GM21360 (cell line): Measurements from ENCODE around the gene GLE1.
"Not testable (repeated sequence)": the region's sequence is repeated elsewhere in the genome, so short reads cannot be mapped to it uniquely, and the experiment has no call there.

Source experiments
- ATAC-seq: cut with Tn5 transposase; IDR thresholded peaks from one replicate; pipeline ENCODE4 v1.9.1; 2021; ENCODE audit warnings: mild to moderate bottlenecking, moderate library complexity; ENCODE audit not compliant: unreplicated experiment

The GLE1 gene

DNA sequence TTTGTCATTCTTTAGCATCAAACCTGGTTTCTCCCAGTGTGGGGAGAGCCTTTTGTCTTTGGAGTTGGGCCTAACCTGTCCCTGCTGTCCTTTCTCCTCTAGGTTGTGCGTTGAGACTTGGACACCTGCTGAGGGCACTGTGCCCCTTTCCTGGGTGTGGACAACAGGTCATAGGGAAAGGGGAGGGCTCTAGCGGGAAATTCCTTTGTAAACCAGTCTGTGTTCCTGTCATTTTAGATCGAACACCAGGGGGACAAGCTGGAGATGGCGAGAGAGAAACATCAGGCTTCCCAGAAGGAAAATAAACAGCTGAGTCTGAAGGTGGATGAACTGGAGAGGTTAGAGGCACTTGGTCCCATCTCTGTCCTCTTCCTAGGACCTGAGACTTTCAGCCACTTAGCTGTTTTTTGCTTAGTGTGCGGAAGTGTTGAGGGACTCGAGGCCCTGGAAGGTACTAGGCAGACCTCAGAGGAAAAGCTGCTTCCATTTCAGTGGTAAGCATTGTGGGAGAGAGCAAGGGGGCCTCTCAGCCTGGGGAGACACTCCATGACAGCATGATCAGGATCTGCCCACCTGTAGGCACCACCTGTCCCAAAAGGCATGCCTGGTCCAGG, 8.6 kb upstream of the GLE1 start:
- ATAC-seq = no peak

GRCh38 chr9:128497824-128498610, 6.5 kb upstream of the GLE1 start:
- ATAC-seq = no peak

DNA sequence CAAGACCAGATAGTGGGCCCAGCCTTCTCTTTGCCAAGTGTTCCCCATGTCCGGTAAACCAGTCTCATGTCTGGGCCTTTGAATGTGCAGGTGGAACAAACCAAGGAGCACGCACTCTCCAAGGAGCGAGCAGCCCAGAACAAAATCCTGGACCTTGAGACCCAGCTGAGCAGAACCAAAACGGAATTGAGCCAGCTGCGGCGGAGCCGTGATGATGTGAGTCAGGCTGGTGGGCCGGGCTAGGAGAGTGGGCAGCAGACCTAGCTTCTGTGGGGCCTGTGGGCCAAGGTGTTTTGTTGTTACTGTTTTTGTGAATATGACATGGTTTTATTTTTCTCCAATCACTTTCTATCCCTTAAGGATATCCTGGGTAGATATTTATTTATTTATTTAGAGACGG, 5.6 kb upstream of the GLE1 start:
- no peak for ATAC-seq

GRCh38 chr9:128499920-128500319, 4.6 kb upstream of the GLE1 start:
- no peak for ATAC-seq

- ATAC-seq = not testable (repeated sequence)
Observed at GRCh38 chr9:128503415-128503825, 1.1 kb upstream of the GLE1 start.

DNA sequence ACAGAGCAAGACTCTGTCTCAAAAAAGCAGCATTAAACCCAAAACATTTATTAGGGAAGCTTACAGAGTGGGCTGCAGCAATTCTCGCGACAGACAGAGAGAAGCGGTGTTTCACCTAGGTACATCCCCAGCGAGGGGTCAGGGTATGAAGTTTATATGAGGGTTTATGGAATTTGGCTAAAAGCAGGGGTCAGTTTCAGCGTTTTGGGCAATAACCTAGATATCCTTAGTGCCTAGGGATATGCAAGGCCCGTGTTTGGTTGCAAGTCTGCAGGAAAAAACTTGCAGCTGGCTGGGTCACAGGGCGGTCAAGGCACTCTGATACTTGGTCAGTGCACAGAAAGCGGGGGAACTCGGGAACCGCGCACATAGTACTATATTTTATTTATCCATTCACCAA, 649 bp upstream of the GLE1 start:
- no peak for ATAC-seq

- ATAC-seq = no peak
Observed at GRCh38 chr9:128505414-128505765, 871 bp downstream of the GLE1 start.

DNA sequence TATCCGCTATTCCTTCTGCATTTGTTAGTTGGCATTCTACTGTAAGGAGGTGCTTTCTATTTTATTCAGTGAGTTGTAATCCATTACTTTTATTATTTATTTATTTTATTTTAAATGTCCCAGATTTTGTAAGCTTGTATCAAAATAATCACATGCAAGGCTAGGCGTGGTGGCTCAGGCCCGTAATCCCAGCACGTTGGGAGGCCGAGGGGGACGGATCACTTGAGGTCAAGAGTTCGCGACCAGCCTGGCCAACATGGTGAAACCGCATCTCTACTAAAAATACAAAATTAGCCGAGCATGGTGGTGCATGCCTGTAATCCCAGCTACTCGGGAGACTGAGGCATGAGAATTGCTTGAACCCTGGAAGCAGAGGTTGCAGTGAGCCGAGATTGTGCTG, 1.4 kb downstream of the GLE1 start:
- ATAC-seq = not testable (repeated sequence)

DNA sequence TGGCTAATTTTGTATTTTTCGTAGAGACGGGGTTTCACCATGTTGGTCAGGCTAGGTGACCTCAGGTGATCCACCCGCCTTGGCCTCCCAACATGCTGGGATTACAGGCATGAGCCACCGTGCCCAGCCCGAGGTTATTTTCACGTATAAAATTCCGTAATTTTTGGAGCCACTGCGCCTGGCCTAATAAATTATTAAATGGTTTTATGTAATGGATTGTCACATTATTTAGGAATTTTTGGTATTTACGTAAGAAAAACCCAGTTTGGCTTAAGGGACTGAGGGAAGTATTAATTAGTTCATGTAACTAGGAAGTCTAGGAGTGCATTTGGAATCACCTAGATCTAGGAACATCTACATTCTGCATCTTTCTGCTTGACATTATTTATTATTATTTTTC, 8.3 kb downstream of the GLE1 start:
- ATAC-seq = no peak

DNA sequence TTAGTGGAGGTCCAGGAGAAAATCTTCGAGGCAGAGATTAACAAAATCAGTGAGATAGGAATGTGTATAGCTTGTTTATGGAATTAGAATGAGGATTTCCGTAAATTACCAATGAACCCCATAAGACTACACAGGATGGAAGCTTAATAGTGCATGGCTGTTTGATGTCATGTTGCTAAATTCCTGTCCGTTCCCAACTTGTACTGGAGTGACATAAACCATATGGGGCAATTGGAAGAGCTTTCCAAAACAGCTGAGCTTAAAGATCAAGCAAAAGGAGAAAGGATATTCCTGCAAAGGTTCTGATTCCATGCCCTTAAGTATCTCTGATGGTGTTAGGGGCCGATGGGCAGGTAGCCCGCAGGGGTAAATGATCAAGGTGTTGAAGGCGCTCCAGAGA, 17.4 kb downstream of the GLE1 start:
- ATAC-seq = no peak

DNA sequence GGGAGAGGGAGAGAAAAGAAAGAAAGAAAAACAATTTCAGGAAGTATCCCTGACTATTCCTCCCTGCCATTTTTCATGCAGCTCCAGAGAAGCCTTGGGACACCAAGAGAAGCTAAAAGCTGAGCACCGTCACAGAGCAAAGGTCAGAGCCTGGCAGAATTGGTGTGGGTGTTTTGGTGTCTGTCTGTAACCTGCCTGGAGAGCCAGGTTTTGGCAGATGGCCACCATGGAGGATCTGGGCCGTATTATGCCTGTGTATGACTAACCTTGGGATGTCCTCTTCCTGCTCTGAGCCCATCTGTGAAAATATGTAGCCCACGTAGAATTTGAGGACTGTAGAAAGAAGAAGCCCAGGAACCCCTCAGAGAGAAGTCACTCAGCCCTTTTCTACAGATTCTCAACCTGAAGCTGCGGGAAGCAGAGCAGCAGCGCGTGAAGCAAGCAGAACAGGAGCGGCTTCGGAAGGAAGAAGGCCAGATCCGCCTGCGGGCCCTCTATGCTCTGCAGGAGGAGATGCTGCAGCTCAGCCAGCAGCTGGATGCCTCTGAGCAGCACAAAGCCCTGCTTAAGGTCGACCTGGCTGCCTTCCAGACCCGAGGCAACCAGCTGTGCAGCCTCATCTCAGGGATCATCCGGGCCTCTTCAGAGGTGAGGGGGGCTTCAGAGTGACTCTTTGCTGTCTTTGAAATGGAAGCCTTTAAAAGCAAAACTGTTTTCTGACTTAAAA, 18.8 kb downstream of the GLE1 start:
- ATAC-seq = no peak

- ATAC-seq = no peak
Observed at GRCh38 chr9:128526720-128527119, 22.2 kb downstream of the GLE1 start.

GRCh38 chr9:128528445-128529160, 24.1 kb downstream of the GLE1 start:
- ATAC-seq = no peak

DNA sequence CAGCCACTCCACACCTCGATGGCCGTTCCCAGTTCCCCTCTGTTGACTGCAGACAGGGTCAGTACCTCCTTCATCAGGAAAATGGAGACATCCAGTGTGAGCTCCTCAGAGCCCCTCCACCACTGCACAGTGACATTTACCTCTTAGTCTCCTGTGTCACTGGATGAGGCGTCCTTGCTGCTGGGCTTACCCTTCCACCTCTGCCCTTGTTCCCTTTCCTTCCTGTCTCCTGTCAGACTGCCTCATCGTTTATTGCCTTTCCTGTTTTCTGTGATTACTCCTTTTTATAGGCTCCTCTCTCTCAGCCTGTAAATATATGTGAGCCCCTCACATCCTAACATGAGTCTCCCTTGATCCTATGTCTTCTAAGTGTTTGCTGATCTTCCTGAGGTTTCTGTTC, 24.7 kb downstream of the GLE1 start:
- ATAC-seq = no peak

DNA sequence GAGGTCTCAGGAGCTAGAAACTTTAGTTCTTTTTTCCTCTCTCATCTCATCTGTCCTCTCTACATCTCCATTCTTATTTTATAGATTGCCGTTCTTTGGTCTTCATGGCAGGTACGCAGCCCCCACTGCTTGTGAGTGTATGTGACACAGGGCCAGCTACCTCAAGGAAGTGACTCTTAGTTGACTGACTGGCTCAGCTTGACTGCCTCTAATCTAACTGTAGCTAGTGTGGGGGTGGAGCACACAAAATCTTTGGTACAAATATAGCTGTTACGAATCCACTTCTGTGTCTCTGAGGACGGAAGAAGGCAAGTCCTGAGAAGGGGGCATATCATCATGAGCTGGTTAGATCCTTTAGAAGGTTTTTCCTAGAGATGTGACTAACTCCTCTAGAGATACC, 28.1 kb downstream of the GLE1 start:
- no peak for ATAC-seq

DNA sequence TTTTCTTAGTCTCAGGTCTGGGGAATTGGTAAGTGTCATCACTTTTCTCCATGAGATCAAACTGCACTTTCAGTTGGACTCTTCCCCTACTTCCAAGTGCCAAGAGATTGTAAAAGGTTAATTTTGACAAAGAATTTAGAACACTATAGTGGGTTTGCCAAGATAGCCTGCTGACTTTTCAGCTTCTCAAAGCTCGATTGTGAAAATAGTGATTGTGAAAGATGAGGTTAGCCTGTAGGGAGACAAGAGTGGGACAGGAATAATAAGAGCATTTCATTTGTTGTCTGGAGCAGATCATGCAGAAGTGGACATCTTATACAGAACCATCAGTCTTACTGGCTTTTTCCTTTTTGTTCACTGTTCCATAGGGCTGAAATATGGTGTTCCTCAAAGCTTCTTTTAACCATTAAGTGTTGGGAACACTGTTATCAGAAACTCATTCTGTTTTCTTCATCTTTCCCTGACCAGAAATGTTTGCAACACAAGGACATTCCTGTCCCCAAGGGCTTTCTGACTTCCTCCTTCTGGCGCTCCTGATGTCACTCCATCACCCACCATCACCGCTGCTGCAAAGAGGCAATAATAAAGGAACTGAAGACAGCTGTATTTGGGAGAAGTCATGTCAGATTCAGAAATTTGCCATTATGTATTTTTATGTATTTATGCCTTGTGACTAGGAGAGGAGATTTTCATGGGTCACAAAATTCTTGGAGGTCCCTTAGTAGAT, 36.3 kb downstream of the GLE1 start:
- no peak for ATAC-seq

DNA sequence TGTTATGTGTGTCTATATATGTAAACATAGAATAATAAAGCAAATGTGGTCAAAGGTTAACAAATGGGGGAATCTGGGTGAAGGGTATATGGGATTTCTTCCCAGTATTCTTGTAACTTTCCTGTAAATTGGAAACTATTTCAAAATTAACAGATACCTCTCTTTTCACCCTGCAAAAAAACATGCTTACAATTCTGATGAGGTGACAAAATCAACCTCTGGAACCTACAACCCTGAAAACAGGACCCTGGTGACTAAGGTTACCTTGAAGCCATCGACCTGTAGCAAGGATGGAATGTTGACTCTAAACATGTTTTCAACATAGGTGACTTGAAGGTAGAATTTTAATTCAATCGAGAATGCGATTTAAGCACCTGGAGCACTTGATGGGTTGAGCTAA, 42.0 kb downstream of the GLE1 start:
- no peak for ATAC-seq

GRCh38 chr9:128548876-128549275, 44.4 kb downstream of the GLE1 start:
- ATAC-seq = no peak

DNA sequence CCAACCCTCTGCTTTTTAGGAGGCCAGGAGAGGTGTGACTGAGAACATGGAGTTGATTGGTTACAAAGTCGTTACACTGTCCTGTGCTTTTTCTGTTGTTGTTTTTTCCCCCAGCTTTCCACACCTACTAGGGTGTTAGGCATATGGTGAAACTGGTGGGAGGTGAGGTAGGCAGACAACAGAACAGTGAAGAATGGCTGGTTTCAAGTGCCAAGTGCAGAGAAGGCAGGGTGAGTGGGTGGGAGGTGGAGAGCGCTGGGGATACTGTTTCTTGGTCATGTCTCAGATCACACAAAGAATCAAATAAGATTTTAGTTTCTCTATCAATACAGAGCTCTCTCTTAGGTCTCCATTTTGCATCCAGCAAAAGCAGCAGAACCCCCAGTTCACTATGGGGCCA, 45.7 kb downstream of the GLE1 start:
- ATAC-seq = no peak

DNA sequence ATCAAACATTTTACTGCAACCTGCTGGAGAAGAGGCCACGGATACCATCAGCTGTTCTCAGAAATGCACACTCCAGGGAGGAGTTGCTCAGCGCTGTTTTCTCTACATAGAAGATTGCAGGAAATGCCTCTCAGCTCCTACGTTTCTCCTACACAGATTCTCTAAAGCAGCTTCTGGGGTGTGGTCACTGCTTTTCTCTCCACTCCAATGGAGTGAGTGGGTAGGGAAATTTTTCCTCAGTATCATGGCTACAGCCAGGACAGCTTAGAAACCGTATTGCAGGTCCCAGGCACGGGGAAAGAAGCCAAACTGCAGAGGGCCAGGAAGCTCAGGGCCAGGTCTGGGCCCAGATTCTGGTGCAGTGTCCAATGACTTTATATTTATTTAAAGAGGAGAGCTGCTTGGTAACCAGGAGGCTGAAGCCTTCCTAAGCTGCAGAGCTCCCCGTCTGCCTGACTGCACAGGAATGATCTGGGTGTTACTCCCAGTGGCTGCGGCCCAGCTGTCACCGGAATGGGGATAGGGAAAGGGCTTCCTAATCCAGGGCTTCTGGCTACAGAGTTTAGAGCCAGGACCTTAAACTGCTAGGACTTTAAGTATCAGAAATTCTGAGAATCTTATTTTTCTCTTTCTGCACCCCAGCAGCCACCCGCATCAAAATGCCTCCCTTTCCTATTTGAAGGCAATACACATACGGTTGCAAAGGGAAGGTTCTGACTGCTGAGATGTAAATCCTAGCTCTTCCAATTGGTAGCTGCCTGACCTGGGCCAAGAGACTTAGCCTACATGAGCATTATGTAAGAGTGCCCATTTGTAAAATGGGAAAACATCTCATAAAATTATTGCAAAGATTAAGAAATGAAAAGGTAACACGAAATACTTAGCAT, 46.5 kb downstream of the GLE1 start:
- ATAC-seq = no peak
